Measurements from ENCODE around the gene ADAMTSL4. TPM values are rescaled to one million over a fixed set of nuclear protein-coding genes. Genes with fewer than 3 reads are reported as not detected.
A peak's percentile ranks its signal among the peaks of the same experiment; 100 is the strongest.

ADAMTSL4 gene
- total and polyA plus RNA-seq, 9 of the 15 experiments (the other 6 are each of a cell fraction or from before 2014, with no cell fraction given): 12.7 to 212 (median 35.6) TPM

- intact Hi-C loops (cut with micrococcal nuclease) (loop anchor here (1.0 to 5.0 kb wide), 6 partner anchors 61 to 437 kb away; partner anchors contain the start of gene GOLPH3L), in situ Hi-C loops (cut with MboI) (loop anchor here (10.0 kb wide), 1 partner anchor 434 kb away; no protein-coding TSS in a partner anchor)
- 19% methylated on average over 16 of the region's 17 CpGs for WGBS (ENCODE audit: insufficient coverage, low coverage, missing lambda C conversion rate)
- Histone ChIP-seq H3K9ac (ENCODE audit: insufficient read depth in 1 of 2, low read depth in 2 of 2, low read length in 2 of 2) (peak overlapping the region; percentile 65 to 89), H3K36me3 (ENCODE audit: control insufficient read depth, insufficient read depth, low read length) (peaks cover 79% of the 10 kb centered on the region), H2AFZ (ENCODE audit: low read depth, low read length) (peak overlapping the region; percentile 15; the same call in 1 of the 2 replicates), H3K9me3 (replicated peaks; ENCODE audit: control insufficient read depth, insufficient read depth, low read depth, low read length) (no peaks in the 10 kb centered on the region), H3K79me2 (ENCODE audit: control insufficient read depth, insufficient read depth, low read length) (peaks cover 38% of the 10 kb centered on the region), H3K27ac (ENCODE audit: extremely low read depth, low read depth, low read length) (peak overlapping the region; percentile 81), H3K4me2 (ENCODE audit: insufficient read depth, low read length) (peak overlapping the region; percentile 78), H4K20me1 (replicated peaks; ENCODE audit: control insufficient read depth, insufficient read depth, low read length) (peaks cover 16% of the 10 kb centered on the region), H3K27me3 (ENCODE audit: control insufficient read depth in 2 of 2, insufficient read depth in 2 of 2, low read length in 2 of 2) (no peaks in the 10 kb centered on the region), H3K9me1 (ENCODE audit: control insufficient read depth, insufficient read depth, low read length) (peaks cover 6% of the 10 kb centered on the region), H3K4me1 (replicated peaks in 1 of 2; ENCODE audit: control insufficient read depth in 2 of 2, insufficient read depth in 2 of 2, low read length in 2 of 2) (peaks cover 38 to 76% of the 10 kb centered on the region in 2 experiments), H3K4me3 (peak overlapping the region; percentile 26)
- FAIRE-seq (no peak), DNase-seq (ENCODE audit: extremely low read depth in 1 of 4, low spot score in 3 of 4) (peak; percentile 69 to 93 (median 76)), ATAC-seq (peak; percentile 77)
- ChIA-PET POLR2A (interaction anchor here (0.6 to 6.5 kb wide), 23 partner anchors 9 to 486 kb away, joined by 3 to 148 read pairs (median 3); partner anchors contain the start of genes C1orf56, CTSS, MCL1 and MINDY1), CTCF (ENCODE audit: low intra/inter-chr PET ratio) (interaction anchor here (0.7 to 1.7 kb wide), 7 partner anchors 61 to 500 kb away, joined by 3 to 13 read pairs (median 4); partner anchors contain the start of gene MLLT11)
- no TSS peak for BruUV-seq (replicated peaks)
- TF ChIP-seq NRF1 (conservative IDR thresholded peaks at IDR 0.05 in 1 of 2, IDR thresholded peaks at IDR 0.05 in 1 of 2) (peak; percentile 88 to 90), ZBTB7A (IDR thresholded peaks at IDR 0.05; ENCODE audit: borderline replicate concordance, control insufficient read depth, low read depth, low read length) (peak; percentile 44; the same call in 1 of the 2 replicates), TCF7 (IDR thresholded peaks at IDR 0.05; ENCODE audit: borderline replicate concordance) (peak; percentile 28; the same call in 1 of the 2 replicates), CREM (IDR thresholded peaks at IDR 0.05; ENCODE audit: low read depth) (peak; percentile 55), HNRNPLL (IDR thresholded peaks at IDR 0.05; ENCODE audit: low read depth, low read length, poor library complexity, severe bottlenecking) (peak; percentile 34), REST (IDR thresholded peaks at IDR 0.05; ENCODE audit: borderline replicate concordance) (peak; percentile 56; the same call in 1 of the 2 replicates), REST (CRISPR knock-in tag; IDR thresholded peaks at IDR 0.05; ENCODE audit: low read depth) (no peak), EP400 (IDR thresholded peaks at IDR 0.05) (0 out of 2 replicates have a peak, but pooled peaks have one; percentile 27), ARID1B (IDR thresholded peaks at IDR 0.05) (peak; percentile 24; the same call in 1 of the 2 replicates), HCFC1 (IDR thresholded peaks at IDR 0.05; ENCODE audit: low read depth, low read length) (0 out of 2 replicates have a peak, but pooled peaks have one; percentile 14), ZBED1 (IDR thresholded peaks at IDR 0.05) (peak; percentile 33; the same call in 1 of the 2 replicates)
- TF ChIP-seq, protein P1, sequence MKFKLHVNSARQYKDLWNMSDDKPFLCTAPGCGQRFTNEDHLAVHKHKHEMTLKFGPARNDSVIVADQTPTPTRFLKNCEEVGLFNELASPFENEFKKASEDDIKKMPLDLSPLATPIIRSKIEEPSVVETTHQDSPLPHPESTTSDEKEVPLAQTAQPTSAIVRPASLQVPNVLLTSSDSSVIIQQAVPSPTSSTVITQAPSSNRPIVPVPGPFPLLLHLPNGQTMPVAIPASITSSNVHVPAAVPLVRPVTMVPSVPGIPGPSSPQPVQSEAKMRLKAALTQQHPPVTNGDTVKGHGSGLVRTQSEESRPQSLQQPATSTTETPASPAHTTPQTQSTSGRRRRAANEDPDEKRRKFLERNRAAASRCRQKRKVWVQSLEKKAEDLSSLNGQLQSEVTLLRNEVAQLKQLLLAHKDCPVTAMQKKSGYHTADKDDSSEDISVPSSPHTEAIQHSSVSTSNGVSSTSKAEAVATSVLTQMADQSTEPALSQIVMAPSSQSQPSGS (CRISPR knock-in tag; IDR thresholded peaks at IDR 0.05): no peak
Observed at GRCh38 chr1:150560576-150561253, 11.5 kb downstream of the ADAMTSL4 start.

Measured in K562 (cell line).